ENCODE results near the gene TTLL5. TPM values are rescaled to one million over a fixed set of nuclear protein-coding genes. Genes with fewer than 3 reads are reported as not detected.

Gene TTLL5
- total RNA-seq, 2 experiments from 2014 or later, result 26.9 to 30.5 TPM

DNA sequence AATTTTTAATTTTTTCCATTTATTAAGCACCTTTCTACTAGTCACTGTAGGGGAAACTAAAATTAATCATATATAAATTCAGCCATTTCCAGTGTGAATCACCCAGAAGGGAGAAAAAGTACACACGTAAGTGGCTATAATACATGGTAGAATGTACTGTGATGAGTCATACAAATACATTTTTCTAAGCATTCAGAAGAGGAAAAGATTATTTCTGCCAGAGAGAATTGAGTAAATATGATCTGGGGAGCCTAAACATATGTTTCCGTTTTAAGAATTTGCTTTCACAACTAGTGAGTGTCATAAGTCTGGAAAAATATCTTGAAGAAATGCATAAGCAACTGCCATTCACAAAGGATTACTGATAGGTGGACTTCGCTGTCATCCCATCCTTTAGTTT lies 218.0 kb downstream of the TTLL5 start:
- Mint-ChIP-seq H3K9me3 (no peaks in the 10 kb centered on the region), H3K36me3 (peaks cover 8% of the 10 kb centered on the region), H3K27ac (no peak overlapping the region), H3K27me3 (no peaks in the 10 kb centered on the region), H3K4me1 (peaks cover 2% of the 10 kb centered on the region), H3K4me3 (no peak overlapping the region)
- DNase-seq, result no peak

DNA sequence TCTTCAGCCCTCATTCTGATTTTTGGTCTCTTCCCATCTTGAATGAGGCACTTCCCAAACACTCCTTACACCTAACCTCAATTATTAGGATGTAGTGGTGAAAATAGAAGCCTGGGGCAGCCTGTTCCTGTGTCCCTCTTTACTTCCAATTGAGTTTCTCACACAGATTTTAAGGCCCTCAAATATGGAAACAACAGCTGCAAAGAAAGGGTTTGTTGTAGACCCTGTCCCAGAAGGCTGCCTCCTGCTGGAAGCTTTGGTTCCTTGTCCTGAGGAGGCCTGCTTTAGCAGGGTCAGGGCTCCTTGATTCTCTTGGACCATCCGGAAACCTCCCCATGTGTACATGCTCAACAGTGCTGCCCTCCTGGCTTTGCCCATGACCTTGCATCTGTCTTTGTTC lies 219.5 kb downstream of the TTLL5 start:
- Mint-ChIP-seq H3K9me3 (no peaks in the 10 kb centered on the region), H3K4me3 (no peak overlapping the region), H3K36me3 (peaks cover 10% of the 10 kb centered on the region), H3K4me1 (peaks cover 2% of the 10 kb centered on the region), H3K27ac (no peak overlapping the region), H3K27me3 (no peaks in the 10 kb centered on the region)
- no peak for DNase-seq

DNA sequence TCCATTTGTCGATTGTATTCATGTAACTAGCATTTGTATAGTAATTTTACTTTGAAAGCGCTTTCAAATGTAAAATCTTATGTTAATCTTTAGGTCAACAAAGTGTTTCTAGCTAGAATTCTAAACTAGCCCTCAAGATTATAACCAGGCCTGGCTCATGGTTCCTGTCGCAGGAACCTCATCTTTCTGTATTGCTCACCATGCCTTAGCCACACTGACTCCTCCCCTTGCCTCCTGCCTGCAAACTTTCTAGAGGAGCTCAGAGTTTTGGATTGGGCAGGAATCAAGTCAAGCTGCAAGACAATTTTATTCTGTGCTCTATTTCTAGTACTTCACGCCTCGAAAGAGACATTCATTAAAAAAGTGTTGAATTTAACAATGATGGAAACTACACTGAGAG lies 220.9 kb downstream of the TTLL5 start:
- Mint-ChIP-seq H3K9me3 (no peaks in the 10 kb centered on the region), H3K4me3 (no peak overlapping the region), H3K27me3 (no peaks in the 10 kb centered on the region), H3K4me1 (no peaks in the 10 kb centered on the region), H3K36me3 (peaks cover 10% of the 10 kb centered on the region), H3K27ac (no peak overlapping the region)
- no peak for DNase-seq

DNA sequence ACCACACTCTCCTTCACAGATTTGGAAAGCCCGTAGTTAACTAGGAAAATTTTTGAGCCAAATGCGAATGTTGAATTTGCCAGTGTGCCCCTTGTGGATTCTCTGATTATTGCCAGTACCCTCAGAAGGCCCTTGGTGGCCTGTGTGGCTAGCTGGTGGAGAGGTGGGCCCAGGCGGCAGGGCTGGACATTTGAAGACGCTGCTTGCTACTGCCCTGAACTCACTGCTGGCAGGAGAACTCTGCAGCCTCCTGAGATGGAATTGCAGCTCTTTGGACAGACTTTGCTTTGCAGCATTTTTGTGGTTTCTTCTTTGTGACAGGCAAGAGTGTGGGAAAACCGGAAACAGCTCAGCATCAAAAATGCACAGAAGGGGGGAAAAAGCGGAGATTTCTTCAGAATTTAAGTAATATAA lies 223.2 kb downstream of the TTLL5 start:
- H3K4me1 Mint-ChIP-seq, result no peaks in the 10 kb centered on the region
- H3K36me3 Mint-ChIP-seq, result peaks cover 10% of the 10 kb centered on the region
- H3K4me3 Mint-ChIP-seq, result no peak overlapping the region
- no peak for DNase-seq
- no peaks in the 10 kb centered on the region for H3K27me3 Mint-ChIP-seq
- no peak overlapping the region for H3K27ac Mint-ChIP-seq
- no peaks in the 10 kb centered on the region for H3K9me3 Mint-ChIP-seq

DNA sequence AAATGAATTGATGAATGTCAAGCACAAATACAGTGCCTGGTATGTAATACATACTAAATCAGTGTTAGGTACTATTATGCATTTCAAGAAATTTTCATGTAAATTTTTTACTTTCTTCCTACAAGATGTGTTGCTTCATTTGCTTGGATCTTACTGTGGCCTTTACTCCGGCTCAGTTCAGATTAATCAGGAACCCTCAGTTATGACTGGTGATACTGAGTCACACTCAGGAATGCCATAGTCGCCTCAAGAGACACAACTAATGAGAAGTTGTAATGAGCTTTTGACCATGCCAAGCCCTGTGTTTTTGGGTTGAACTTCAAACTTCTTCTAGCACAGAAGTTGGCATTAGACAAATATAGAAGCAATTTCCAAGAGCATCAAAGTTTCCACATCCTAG lies 224.8 kb downstream of the TTLL5 start:
- Mint-ChIP-seq H3K36me3 (peaks cover 8% of the 10 kb centered on the region), H3K27ac (no peak overlapping the region), H3K27me3 (no peaks in the 10 kb centered on the region), H3K4me3 (no peak overlapping the region), H3K9me3 (no peaks in the 10 kb centered on the region), H3K4me1 (no peaks in the 10 kb centered on the region)
- DNase-seq, result no peak

DNA sequence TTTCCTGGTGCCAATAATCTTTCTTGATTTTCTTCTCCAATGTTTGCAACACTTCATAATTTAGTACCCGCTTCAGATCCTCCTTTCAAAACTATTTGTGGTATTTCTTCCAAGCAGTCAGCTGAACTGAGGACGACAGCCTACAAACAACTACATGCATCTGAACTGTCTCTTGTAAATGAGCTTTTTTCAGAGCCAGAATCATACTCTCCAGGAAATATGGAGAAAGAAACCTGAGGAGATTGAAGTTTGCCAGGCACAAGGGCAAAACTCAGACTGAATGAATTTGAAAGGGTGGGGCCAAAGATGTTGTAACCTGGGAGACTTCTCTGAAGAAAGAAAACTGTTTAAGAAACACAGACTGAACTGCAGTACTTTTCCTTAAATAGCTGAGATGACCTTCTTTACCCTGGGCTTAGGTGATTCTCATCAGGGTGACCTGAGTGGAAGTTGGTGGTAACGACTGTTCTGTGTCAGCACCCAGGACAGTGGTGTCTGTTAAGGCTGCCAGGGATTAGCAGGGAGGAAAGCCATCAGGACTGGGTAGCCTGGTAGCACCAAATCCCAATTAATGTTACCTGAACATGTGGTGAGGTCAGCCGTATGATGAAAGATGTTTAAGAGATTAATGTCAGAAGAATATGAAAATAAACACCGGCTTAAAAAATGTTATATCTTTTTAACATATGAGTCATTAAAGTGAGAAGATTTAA lies 225.7 kb downstream of the TTLL5 start:
- Mint-ChIP-seq H3K4me1 (no peaks in the 10 kb centered on the region), H3K27me3 (no peaks in the 10 kb centered on the region), H3K27ac (no peak overlapping the region), H3K36me3 (peaks cover 6% of the 10 kb centered on the region), H3K9me3 (no peaks in the 10 kb centered on the region), H3K4me3 (no peak overlapping the region)
- no peak for DNase-seq

DNA sequence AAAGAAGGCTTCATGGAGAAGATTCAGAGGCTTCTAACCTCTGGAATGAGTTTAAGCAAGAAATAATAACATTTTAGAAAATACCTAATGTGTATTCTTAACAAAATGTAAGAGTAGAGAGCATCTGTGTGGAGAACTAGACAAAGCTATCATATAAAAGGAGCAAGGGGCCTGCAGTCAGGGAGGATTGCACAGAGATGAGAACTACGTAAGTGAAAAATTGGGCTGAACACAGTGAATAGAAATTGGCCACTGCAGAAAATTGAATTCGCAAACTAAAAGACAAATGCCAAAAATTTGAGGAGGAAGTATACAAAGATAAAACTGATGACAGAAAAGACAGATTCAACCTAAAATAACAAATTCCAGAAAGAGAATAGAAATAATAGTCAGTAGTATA lies 227.9 kb downstream of the TTLL5 start:
- Mint-ChIP-seq H3K36me3 (peaks cover 3% of the 10 kb centered on the region), H3K4me1 (no peaks in the 10 kb centered on the region), H3K4me3 (no peak overlapping the region), H3K27ac (no peak overlapping the region), H3K27me3 (no peaks in the 10 kb centered on the region), H3K9me3 (no peaks in the 10 kb centered on the region)
- no peak for DNase-seq

DNA sequence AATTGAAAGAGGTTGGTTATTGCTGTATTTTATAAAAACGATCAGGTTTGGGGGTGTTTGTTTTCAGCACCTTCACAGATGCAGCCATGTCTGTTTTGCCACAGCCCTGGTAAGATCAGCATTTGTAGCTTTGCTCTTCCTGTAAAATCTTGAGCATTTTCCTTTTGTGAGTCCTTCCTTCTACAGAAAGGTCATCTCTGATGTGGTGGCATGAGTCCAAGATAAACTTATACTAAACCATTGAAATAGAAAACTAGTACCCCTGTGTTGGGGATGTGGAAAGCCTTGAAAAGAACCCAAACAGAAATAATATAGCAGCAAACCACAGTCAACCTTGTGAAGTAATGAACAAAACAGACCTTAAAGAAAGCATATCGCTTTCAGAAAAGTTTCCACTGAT lies 235.3 kb downstream of the TTLL5 start:
- Mint-ChIP-seq H3K27me3 (no peaks in the 10 kb centered on the region), H3K36me3 (peaks cover 1% of the 10 kb centered on the region), H3K9me3 (no peaks in the 10 kb centered on the region), H3K4me1 (peaks cover 9% of the 10 kb centered on the region), H3K27ac (no peak overlapping the region), H3K4me3 (no peak overlapping the region)
- no peak for DNase-seq

DNA sequence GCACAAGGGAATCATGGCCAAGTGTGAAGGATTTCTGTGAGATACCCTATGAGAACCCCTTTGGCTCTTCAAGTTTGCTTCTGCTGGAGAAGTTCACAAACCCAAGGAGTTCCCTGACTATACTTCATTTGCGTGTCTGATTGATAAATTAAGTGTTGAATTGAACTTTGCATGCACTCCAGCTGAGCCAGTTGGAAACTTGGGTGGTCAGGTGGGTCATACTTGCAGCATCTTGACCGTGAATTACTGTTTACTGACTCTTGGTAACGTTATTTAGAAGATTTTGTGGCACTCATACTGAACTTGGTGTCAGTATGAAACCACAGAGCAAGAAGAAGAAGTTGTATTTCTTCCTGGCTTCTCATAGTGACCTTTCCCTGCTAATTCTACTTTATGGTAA lies 243.3 kb downstream of the TTLL5 start:
- no peaks in the 10 kb centered on the region for H3K9me3 Mint-ChIP-seq
- no peaks in the 10 kb centered on the region for H3K27me3 Mint-ChIP-seq
- no peak for DNase-seq
- no peaks in the 10 kb centered on the region for H3K4me1 Mint-ChIP-seq
- H3K27ac Mint-ChIP-seq, result no peak overlapping the region
- no peaks in the 10 kb centered on the region for H3K36me3 Mint-ChIP-seq
- H3K4me3 Mint-ChIP-seq, result no peak overlapping the region

DNA sequence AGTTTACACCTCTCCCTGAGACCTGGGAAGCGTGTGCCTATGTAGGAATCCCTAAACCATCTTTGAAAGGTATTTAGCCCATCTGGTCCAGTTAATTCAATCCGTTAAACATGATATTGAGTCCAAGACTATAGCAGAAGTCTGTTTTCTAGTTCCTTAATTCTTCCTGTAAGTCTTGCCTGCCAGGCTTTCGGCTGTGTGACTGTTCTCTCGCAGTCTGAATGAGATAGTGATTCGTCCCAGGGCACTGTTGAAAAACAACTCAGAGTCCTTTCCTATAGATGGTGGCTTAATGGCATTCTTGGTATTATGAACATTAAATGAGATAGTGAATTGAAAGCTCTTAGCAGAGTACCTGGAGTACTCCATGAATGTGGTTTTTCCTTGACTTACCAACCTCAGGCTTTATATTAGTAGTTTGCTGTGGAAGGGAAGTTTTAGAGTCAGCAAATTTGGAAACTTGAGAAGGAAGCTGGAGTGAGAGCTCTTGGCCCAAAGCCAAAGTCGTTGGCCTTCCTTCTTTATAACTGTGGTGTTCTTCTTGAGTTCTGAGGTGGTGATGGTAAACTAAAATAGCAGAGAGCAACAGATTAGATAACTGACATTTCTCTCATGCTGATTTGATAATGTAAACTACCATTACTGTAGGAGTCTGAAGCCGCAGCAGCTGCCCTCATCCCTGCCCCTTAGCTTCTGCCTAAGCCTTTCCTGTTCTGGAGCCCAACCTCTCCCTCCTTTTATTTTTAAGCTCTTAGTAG lies 244.3 kb downstream of the TTLL5 start:
- no peaks in the 10 kb centered on the region for H3K9me3 Mint-ChIP-seq
- no peak overlapping the region for H3K4me3 Mint-ChIP-seq
- H3K27me3 Mint-ChIP-seq, result no peaks in the 10 kb centered on the region
- H3K4me1 Mint-ChIP-seq, result no peaks in the 10 kb centered on the region
- DNase-seq, result no peak
- no peaks in the 10 kb centered on the region for H3K36me3 Mint-ChIP-seq
- H3K27ac Mint-ChIP-seq, result no peak overlapping the region

DNA sequence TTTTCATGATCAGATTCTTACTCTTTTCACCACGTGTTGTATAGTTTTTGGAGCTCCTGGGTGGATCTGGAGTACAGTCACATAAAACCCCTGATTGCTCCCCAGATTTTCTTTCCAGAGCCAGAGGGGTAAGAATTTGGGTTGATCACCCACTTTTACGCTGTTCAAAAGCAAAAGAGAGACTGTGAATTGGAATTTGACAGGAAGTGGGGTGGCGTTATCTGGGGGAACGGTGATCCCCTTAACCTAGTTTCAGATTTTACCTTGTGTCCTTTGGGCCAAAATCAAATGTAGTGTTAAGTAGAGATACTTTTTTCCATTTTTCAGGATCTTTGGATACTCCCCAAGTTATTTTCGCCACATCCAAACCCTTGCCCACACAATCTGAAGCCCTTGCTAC lies 245.2 kb downstream of the TTLL5 start:
- H3K36me3 Mint-ChIP-seq, result no peaks in the 10 kb centered on the region
- no peaks in the 10 kb centered on the region for H3K27me3 Mint-ChIP-seq
- DNase-seq, result no peak
- no peaks in the 10 kb centered on the region for H3K9me3 Mint-ChIP-seq
- no peak overlapping the region for H3K4me3 Mint-ChIP-seq
- H3K4me1 Mint-ChIP-seq, result no peaks in the 10 kb centered on the region
- no peak overlapping the region for H3K27ac Mint-ChIP-seq

DNA sequence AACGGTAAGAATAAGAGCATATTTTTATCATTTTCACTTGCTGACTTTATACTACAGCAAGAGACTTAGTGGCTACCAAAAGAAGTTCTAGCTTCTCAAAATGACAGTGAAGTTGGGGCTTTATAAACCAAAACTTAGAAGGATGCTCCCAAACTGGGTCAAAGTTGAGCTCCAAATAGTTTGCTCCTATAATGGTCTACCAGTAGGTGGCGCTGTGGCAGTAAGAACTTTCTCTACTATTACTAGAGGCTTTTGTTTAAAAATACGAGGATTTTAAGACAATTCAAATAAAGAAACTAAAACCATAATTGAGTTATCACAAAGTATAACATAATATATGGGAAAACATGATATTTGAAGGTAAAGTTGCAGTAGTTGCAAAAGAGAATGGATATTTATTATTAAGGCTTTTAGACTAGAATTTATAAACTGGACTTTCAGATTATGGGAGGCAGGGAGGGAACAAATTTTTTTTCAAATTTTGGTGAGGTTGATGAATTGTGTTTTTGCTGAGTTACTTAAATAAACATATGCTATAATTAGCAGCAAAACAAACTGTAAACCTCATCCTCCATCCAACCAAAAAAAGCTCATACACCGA lies 245.7 kb downstream of the TTLL5 start:
- Mint-ChIP-seq H3K4me3 (no peak overlapping the region), H3K27me3 (no peaks in the 10 kb centered on the region), H3K9me3 (no peaks in the 10 kb centered on the region), H3K36me3 (no peaks in the 10 kb centered on the region), H3K4me1 (no peaks in the 10 kb centered on the region), H3K27ac (no peak overlapping the region)
- DNase-seq, result peak; percentile 39

DNA sequence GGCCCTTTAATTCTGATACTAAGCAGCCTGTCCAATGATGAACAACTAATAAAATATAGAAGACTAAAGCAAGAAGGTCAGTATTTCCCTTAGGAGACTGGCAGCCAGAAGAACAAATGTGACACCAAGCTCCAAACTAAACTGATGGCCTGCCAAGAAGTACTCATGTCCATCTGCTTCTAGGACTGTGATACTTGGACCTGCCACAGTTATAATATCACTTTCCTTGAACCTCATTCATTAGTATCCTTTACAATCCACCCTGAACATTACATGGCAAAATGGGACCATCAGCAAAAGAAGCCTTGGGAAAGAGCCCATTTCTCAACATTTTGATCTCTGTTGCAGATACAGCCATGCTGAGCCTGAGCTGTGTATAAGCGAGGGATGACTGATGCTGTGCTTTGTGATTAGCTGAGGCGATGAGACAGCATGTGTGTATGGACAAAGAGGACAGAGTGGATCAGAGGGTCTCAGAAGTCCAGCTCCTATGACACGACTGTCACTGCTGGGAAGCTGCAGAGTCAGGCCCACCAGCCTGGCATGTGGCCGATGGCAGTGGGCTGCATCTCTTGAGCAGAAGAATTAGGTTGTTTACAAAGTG lies 246.8 kb downstream of the TTLL5 start:
- Mint-ChIP-seq H3K27ac (no peak overlapping the region), H3K4me1 (no peaks in the 10 kb centered on the region), H3K9me3 (no peaks in the 10 kb centered on the region), H3K36me3 (no peaks in the 10 kb centered on the region), H3K4me3 (no peak overlapping the region), H3K27me3 (no peaks in the 10 kb centered on the region)
- no peak for DNase-seq

DNA sequence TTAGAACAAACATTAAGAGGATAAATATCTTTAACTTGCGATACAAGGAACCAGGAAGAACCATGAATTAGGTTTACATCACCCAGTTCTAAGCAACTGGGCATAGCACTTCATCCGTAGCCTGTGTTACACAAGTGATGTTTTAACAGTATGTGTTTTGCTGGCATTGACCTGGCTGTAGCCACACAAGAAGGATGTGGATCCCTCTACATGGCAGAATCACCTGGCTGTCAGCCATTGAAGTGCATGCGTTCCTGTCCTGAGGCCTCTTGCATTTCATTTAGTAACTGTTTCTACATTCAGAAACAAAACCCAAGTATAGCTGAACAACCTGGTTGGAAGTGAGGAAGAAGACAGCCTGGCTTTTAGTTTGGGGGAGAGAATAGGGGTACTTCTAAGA lies 248.6 kb downstream of the TTLL5 start:
- no peak for DNase-seq
- no peaks in the 10 kb centered on the region for H3K36me3 Mint-ChIP-seq
- no peak overlapping the region for H3K4me3 Mint-ChIP-seq

DNA sequence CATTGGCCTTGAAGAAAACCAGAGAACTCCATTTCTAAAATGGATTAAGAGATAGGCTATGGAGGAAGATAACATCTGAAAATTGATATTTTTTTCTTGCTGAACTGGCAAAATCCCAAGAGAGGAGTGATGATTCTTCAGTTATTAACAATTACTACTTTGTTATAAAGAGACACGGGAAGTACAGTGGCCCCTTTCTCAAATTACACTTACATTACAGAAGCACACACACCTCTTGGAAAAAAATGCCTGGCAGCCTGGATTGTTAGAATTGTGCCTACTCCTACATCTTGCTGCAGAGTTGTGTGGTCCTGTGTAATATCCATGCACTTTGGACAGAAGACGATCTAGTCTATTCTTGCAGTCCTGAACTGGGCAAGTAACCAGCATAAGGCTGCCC lies 249.0 kb downstream of the TTLL5 start:
- H3K27me3 Mint-ChIP-seq, result no peaks in the 10 kb centered on the region
- H3K27ac Mint-ChIP-seq, result no peak overlapping the region
- H3K4me3 Mint-ChIP-seq, result no peak overlapping the region

More for the DNA sequence above, 248.6 kb downstream of the TTLL5 start:
- no peak overlapping the region for H3K27ac Mint-ChIP-seq
- H3K27me3 Mint-ChIP-seq, result no peaks in the 10 kb centered on the region
- no peaks in the 10 kb centered on the region for H3K4me1 Mint-ChIP-seq
- no peaks in the 10 kb centered on the region for H3K9me3 Mint-ChIP-seq

More for the DNA sequence above, 249.0 kb downstream of the TTLL5 start:
- no peaks in the 10 kb centered on the region for H3K36me3 Mint-ChIP-seq
- DNase-seq, result no peak
- no peaks in the 10 kb centered on the region for H3K4me1 Mint-ChIP-seq
- no peaks in the 10 kb centered on the region for H3K9me3 Mint-ChIP-seq

Data from activated naive CD8-positive, alpha-beta T cell treated with anti-CD3 and anti-CD28 coated beads for 36 hours (primary cell).